Upper lobe of left lung (tissue), 6 donors: ENCODE data around the gene MCCD1. TPM values are rescaled to one million over a fixed set of nuclear protein-coding genes. Genes with fewer than 3 reads are reported as not detected.
"Not testable (repeated sequence)": the region's sequence is repeated elsewhere in the genome, so short reads cannot be mapped to it uniquely, and the experiment has no call there.

Experiments used
- ATAC-seq, 2 donors: fragments of 200-7000 bp; cut with Tn5 transposase; one replicate each; pipeline ENCODE4 v1.9.1; 2022; ENCODE audit warnings: mild to moderate bottlenecking in 2 of 2, moderate library complexity in 2 of 2; ENCODE audit not compliant: low FRiP score in 2 of 2
- DNase-seq, 2 donors: peaks; one replicate each; pipeline ENCODE4 v3.0.0-alpha.2; 2019 to 2020
- H3K27ac ChIP-seq, 4 donors: fragments of 200-600 bp; sonication (generic); one replicate each; pipeline ENCODE4 v1.5.1; 2016 to 2019
- H3K27me3 ChIP-seq, 4 donors: fragments of 200-600 bp; sonication (generic); one replicate each; pipeline ENCODE4 v1.5.1; 2017 to 2019
- H3K36me3 ChIP-seq, 4 donors: fragments of 200-600 bp; sonication (generic); one replicate each; pipeline ENCODE4 v1.5.1; 2016 to 2019
- H3K4me1 ChIP-seq, 4 donors: fragments of 200-600 bp; sonication (generic); one replicate each; pipeline ENCODE4 v1.5.1; 2018 to 2019
- H3K4me3 ChIP-seq, 4 donors: fragments of 200-600 bp; sonication (generic); one replicate each; pipeline ENCODE4 v1.5.1; 2017 to 2019; ENCODE audit warnings: mild to moderate bottlenecking in 2 of 4, moderate library complexity in 1 of 4
- H3K9me3 ChIP-seq, 4 donors: fragments of 200-600 bp; sonication (generic); one replicate each; pipeline ENCODE4 v1.5.1; 2018 to 2019
- EP300 ChIP-seq, 4 donors: sonication (generic); formaldehyde crosslinking; IDR thresholded peaks; one replicate each; pipeline ENCODE4 v1.5.1; 2017; ENCODE audit warnings: antibody characterized with exemption in 4 of 4, control low read depth in 2 of 4
- POLR2A ChIP-seq, 4 donors: fragments of 450-650 bp; IDR thresholded peaks; one replicate each; pipeline ENCODE4 v1.5.1; 2016 to 2017; ENCODE audit warnings: antibody characterized with exemption in 4 of 4, mild to moderate bottlenecking in 2 of 4
- POLR2AphosphoS5 ChIP-seq, 2 donors: sonication (generic); formaldehyde crosslinking; IDR thresholded peaks; one replicate each; pipeline ENCODE4 v1.5.1; 2017; ENCODE audit warnings: antibody characterized with exemption in 2 of 2
- WGBS, 2 donors: methylation state at CpG; one replicate each; pipeline ENCODE4 v1.1.5; 2017 to 2018; 5-methylcytosine and 5-hydroxymethylcytosine counted together
- total RNA-seq, 6 donors: library from RNA; depleted of rRNA in 4 of 6; stranded (reverse); fragments of >200 nt in 4 of 6; gene quantifications; one replicate each; pipeline versions ENCODE4 v1.1.0 to v1.2.1, GENCODE V29; 2016 to 2021
- TF ChIP-seq, protein P1 (sequence below), 6 experiments: fragments of 450-650 bp in 4 of 6; fragments of 200-600 bp in 2 of 6; sonication (generic) in 2 of 6; IDR thresholded peaks; one replicate each; pipeline ENCODE4 v1.5.1; 2016 to 2019; ENCODE audit warnings: antibody characterized with exemption in 6 of 6
- donor health status: DM: no; HTN: no; CAD: no; lungs with moderate emphysema.
- donor health status: DM: no; HTN: yes; CAD: no; lungs with severe emphysema.

Gene MCCD1
- total RNA-seq, 6 donors from 2014 or later, result not detected

GRCh38 chr6:31498748-31499147 is 30.0 kb upstream of the MCCD1 start:
- no peak overlapping the region for H3K27ac ChIP-seq
- ATAC-seq, result no peak
- no peak for TF ChIP-seq EP300 (IDR thresholded peaks at IDR 0.05)
- TF ChIP-seq POLR2AphosphoS5 (IDR thresholded peaks at IDR 0.05), result no peak
- no peak for TF ChIP-seq POLR2A (IDR thresholded peaks at IDR 0.05)
- TF ChIP-seq, protein P1, sequence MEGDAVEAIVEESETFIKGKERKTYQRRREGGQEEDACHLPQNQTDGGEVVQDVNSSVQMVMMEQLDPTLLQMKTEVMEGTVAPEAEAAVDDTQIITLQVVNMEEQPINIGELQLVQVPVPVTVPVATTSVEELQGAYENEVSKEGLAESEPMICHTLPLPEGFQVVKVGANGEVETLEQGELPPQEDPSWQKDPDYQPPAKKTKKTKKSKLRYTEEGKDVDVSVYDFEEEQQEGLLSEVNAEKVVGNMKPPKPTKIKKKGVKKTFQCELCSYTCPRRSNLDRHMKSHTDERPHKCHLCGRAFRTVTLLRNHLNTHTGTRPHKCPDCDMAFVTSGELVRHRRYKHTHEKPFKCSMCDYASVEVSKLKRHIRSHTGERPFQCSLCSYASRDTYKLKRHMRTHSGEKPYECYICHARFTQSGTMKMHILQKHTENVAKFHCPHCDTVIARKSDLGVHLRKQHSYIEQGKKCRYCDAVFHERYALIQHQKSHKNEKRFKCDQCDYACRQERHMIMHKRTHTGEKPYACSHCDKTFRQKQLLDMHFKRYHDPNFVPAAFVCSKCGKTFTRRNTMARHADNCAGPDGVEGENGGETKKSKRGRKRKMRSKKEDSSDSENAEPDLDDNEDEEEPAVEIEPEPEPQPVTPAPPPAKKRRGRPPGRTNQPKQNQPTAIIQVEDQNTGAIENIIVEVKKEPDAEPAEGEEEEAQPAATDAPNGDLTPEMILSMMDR (IDR thresholded peaks at IDR 0.05), result no peak
- 27 to 31% methylated on average over 14 to 21 of the region's 21 CpGs for WGBS, 2 donors
- no peaks in the 10 kb centered on the region for H3K9me3 ChIP-seq
- H3K27me3 ChIP-seq, result no peaks in the 10 kb centered on the region
- H3K4me3 ChIP-seq, result peak overlapping the region in 3 of 4 donors; percentile 52 to 88 (median 68)
- peak; percentile 24 to 75 for DNase-seq
- peaks cover 10 to 27% (median 16%) of the 10 kb centered on the region in 4 donors for H3K4me1 ChIP-seq
- no peaks in the 10 kb centered on the region for H3K36me3 ChIP-seq

DNA sequence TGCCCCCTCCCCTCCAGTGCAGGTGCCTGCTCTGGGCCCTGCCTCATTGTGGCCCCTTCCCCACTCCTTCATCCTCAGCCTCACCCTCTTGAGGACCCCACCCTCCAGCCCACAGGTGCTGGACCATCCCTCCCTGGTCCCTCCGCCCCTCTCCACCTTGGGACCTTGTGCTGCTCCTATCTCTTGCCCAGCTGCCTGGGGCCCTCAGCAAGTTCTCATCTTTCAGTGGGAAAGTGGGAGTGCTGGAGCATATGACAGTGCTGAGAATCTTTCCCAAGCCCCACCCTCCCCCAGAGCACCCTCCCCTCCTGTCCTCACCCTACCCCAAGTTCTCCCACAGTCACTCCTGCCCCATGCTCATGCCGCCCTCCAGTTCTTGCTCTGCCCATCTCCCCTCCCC is 29.1 kb upstream of the MCCD1 start:
- H3K4me1 ChIP-seq, result peaks cover 10 to 27% (median 16%) of the 10 kb centered on the region in 4 donors
- 100% methylated on average over 1 of the region's 2 CpGs for WGBS, 2 donors
- H3K9me3 ChIP-seq, DNase-seq, ATAC-seq, H3K4me3 ChIP-seq, H3K36me3 ChIP-seq, H3K27me3 ChIP-seq, H3K27ac ChIP-seq: not testable (repeated sequence)

- no peak for TF ChIP-seq EP300 (IDR thresholded peaks at IDR 0.05)
- TF ChIP-seq, protein P1 (IDR thresholded peaks at IDR 0.05), result no peak
- no peak for TF ChIP-seq POLR2A (IDR thresholded peaks at IDR 0.05)
- TF ChIP-seq POLR2AphosphoS5 (IDR thresholded peaks at IDR 0.05), result no peak
- ATAC-seq (no peak), DNase-seq (no peak)
- Histone ChIP-seq H3K36me3 (peaks cover 0 to 16% (median 14%) of the 10 kb centered on the region in 4 donors), H3K27ac (no peak overlapping the region), H3K4me1 (peaks cover 2 to 10% (median 7%) of the 10 kb centered on the region in 4 donors), H3K9me3 (no peaks in the 10 kb centered on the region), H3K4me3 (no peak overlapping the region), H3K27me3 (no peaks in the 10 kb centered on the region)
Measured at GRCh38 chr6:31502586-31502985, 26.2 kb upstream of the MCCD1 start.

DNA sequence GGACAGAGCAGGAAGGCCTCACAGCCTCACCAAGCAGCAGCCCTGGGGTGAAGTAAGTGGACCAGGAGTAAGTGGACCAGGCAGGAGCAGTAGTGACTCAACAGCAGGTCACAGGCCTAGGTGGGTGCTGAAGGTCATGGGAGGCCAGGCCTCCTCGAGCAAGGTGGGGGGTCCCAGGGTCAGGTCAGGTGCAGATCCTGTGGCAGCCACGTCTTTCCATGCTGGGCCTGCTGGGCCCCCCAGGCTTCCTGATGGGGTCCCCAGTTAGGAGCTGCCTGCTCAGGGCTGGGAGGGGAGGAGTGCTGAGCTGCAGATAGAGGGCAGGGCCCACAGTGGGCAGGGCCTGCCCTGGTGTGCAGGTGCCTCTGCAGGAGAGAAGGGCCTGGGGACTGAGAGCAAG is 19.7 kb upstream of the MCCD1 start:
- H3K36me3 ChIP-seq, result peaks cover 0 to 42% (median 30%) of the 10 kb centered on the region in 4 donors
- not testable (repeated sequence) for H3K4me1 ChIP-seq, DNase-seq, ATAC-seq, H3K27me3 ChIP-seq, H3K9me3 ChIP-seq, H3K4me3 ChIP-seq, H3K27ac ChIP-seq
- 40% methylated on average over 2 of the region's 2 CpGs; no CpG with 5 or more reads in 1 of the 2 donors for WGBS, 2 donors

- H3K36me3 ChIP-seq, result peaks cover 0 to 42% (median 30%) of the 10 kb centered on the region in 4 donors
Measured at GRCh38 chr6:31510007-31510406, 18.8 kb upstream of the MCCD1 start.

More at GRCh38 chr6:31510007-31510406, 18.8 kb upstream of the MCCD1 start:
- TF ChIP-seq, protein P1 (IDR thresholded peaks at IDR 0.05), result no peak
- no peak for TF ChIP-seq POLR2A (IDR thresholded peaks at IDR 0.05)
- no peak for TF ChIP-seq POLR2AphosphoS5 (IDR thresholded peaks at IDR 0.05)
- no peak for TF ChIP-seq EP300 (IDR thresholded peaks at IDR 0.05)
- H3K27me3 ChIP-seq, result no peaks in the 10 kb centered on the region
- DNase-seq, result no peak
- no peak for ATAC-seq
- 61 to 68% methylated on average over 4 of the region's 4 CpGs for WGBS, 2 donors
- H3K4me1 ChIP-seq, result no peaks in the 10 kb centered on the region
- H3K4me3 ChIP-seq, result no peak overlapping the region
- no peaks in the 10 kb centered on the region for H3K9me3 ChIP-seq
- no peak overlapping the region for H3K27ac ChIP-seq
